ENCODE results near the gene SLC52A3. TPM values are rescaled to one million over a fixed set of nuclear protein-coding genes. Genes with fewer than 3 reads are reported as not detected.

The SLC52A3 gene
- polyA plus RNA-seq, 1 donor from 2014 or later, result not detected

DNA sequence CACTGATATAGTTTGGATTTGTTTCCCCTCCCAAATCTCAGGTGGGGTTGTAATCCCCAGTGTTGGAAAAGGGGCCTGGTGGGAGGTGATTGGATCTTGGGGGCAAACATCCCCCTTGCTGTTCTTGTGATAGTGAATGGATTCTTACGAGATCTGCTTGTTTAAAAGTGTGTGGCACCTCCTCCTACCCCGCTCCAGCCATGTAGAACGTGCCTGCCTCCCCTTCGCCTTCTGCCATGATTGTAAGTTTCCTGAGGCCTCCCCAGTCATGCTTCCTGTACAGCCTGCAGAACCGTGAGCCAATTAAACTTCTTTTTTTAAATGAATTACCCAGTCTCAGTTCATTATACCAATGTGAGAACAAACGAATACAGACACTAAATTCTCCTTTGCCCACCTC is 26.7 kb downstream of the SLC52A3 start:
- H3K4me3 ChIP-seq (ENCODE audit: low read length), result no peak overlapping the region
- H3F3A ChIP-seq (ENCODE audit: insufficient read depth, low read length, poor library complexity, severe bottlenecking), result no peaks in the 10 kb centered on the region
- H4K20me1 ChIP-seq (ENCODE audit: insufficient read depth), result no peaks in the 10 kb centered on the region
- no peak overlapping the region for H3K9ac ChIP-seq (ENCODE audit: low read length)
- no peaks in the 10 kb centered on the region for H3K9me2 ChIP-seq (ENCODE audit: insufficient read depth, low read length)
- no peaks in the 10 kb centered on the region for H3K9me3 ChIP-seq (ENCODE audit: low read length)
- no peak overlapping the region for H2AFZ ChIP-seq (ENCODE audit: low read depth, low read length)
- H3K27ac ChIP-seq (ENCODE audit: low read length), result no peak overlapping the region
- H3K4me2 ChIP-seq (ENCODE audit: low read length), result no peak overlapping the region
- no peaks in the 10 kb centered on the region for H3K36me3 ChIP-seq (ENCODE audit: insufficient read depth, low read length)
- TF ChIP-seq, protein P1, sequence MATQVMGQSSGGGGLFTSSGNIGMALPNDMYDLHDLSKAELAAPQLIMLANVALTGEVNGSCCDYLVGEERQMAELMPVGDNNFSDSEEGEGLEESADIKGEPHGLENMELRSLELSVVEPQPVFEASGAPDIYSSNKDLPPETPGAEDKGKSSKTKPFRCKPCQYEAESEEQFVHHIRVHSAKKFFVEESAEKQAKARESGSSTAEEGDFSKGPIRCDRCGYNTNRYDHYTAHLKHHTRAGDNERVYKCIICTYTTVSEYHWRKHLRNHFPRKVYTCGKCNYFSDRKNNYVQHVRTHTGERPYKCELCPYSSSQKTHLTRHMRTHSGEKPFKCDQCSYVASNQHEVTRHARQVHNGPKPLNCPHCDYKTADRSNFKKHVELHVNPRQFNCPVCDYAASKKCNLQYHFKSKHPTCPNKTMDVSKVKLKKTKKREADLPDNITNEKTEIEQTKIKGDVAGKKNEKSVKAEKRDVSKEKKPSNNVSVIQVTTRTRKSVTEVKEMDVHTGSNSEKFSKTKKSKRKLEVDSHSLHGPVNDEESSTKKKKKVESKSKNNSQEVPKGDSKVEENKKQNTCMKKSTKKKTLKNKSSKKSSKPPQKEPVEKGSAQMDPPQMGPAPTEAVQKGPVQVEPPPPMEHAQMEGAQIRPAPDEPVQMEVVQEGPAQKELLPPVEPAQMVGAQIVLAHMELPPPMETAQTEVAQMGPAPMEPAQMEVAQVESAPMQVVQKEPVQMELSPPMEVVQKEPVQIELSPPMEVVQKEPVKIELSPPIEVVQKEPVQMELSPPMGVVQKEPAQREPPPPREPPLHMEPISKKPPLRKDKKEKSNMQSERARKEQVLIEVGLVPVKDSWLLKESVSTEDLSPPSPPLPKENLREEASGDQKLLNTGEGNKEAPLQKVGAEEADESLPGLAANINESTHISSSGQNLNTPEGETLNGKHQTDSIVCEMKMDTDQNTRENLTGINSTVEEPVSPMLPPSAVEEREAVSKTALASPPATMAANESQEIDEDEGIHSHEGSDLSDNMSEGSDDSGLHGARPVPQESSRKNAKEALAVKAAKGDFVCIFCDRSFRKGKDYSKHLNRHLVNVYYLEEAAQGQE (IDR thresholded peaks at IDR 0.05; ENCODE audit: borderline replicate concordance), result no peak
- TF ChIP-seq RAD21 (conservative IDR thresholded peaks at IDR 0.05), result no peak
- TF ChIP-seq EZH2 (IDR thresholded peaks at IDR 0.05; ENCODE audit: borderline replicate concordance, insufficient read depth, low read length, poor library complexity, severe bottlenecking), result no peak
- no peak for TF ChIP-seq EP300 (conservative IDR thresholded peaks at IDR 0.05; ENCODE audit: poor library complexity, severe bottlenecking)
- no peak for TF ChIP-seq SMC3 (conservative IDR thresholded peaks at IDR 0.05; ENCODE audit: poor library complexity)
- no peak for TF ChIP-seq POLR2AphosphoS5 (IDR thresholded peaks at IDR 0.05)
- no peak for TF ChIP-seq TAF1 (IDR thresholded peaks at IDR 0.05; ENCODE audit: low read depth)
- TF ChIP-seq MXI1 (conservative IDR thresholded peaks at IDR 0.05; ENCODE audit: poor library complexity, severe bottlenecking), result no peak
- TF ChIP-seq, protein P2, sequence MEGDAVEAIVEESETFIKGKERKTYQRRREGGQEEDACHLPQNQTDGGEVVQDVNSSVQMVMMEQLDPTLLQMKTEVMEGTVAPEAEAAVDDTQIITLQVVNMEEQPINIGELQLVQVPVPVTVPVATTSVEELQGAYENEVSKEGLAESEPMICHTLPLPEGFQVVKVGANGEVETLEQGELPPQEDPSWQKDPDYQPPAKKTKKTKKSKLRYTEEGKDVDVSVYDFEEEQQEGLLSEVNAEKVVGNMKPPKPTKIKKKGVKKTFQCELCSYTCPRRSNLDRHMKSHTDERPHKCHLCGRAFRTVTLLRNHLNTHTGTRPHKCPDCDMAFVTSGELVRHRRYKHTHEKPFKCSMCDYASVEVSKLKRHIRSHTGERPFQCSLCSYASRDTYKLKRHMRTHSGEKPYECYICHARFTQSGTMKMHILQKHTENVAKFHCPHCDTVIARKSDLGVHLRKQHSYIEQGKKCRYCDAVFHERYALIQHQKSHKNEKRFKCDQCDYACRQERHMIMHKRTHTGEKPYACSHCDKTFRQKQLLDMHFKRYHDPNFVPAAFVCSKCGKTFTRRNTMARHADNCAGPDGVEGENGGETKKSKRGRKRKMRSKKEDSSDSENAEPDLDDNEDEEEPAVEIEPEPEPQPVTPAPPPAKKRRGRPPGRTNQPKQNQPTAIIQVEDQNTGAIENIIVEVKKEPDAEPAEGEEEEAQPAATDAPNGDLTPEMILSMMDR (IDR thresholded peaks at IDR 0.05; ENCODE audit: poor library complexity, severe bottlenecking), result no peak
- H3K79me2 ChIP-seq (replicated peaks; ENCODE audit: insufficient read depth, low read length), result no peaks in the 10 kb centered on the region
- no peaks in the 10 kb centered on the region for H3K27me3 ChIP-seq (ENCODE audit: insufficient read depth, low read depth, low read length)

DNA sequence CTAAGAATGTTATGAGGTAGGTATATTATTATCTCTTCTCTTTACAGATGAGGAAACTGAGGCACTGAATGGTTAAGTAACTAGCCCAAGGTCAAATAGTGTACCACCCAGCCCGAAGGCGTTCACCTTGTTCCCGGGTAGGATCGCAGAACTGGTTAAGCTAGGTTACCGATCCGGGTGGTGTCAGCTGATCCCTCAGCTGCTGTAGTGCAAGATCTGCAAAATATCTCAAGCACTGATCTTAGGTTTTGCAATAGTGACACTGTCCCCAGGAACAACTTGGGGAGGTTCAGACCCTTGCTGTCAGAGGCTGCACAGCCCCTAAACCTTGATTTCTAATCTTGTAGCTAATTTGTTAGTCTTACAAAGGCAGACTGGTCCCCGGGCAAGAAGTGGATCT is 28.1 kb downstream of the SLC52A3 start:
- Histone ChIP-seq H3K4me3 (ENCODE audit: low read length) (no peak overlapping the region), H4K20me1 (ENCODE audit: insufficient read depth) (no peaks in the 10 kb centered on the region), H3K9ac (ENCODE audit: low read length) (no peak overlapping the region), H3K4me2 (ENCODE audit: low read length) (no peak overlapping the region), H3F3A (ENCODE audit: insufficient read depth, low read length, poor library complexity, severe bottlenecking) (no peaks in the 10 kb centered on the region), H3K79me2 (replicated peaks; ENCODE audit: insufficient read depth, low read length) (no peaks in the 10 kb centered on the region), H2AFZ (ENCODE audit: low read depth, low read length) (no peak overlapping the region), H3K27ac (ENCODE audit: low read length) (no peak overlapping the region), H3K36me3 (ENCODE audit: insufficient read depth, low read length) (no peaks in the 10 kb centered on the region), H3K27me3 (ENCODE audit: insufficient read depth, low read depth, low read length) (no peaks in the 10 kb centered on the region), H3K9me2 (ENCODE audit: insufficient read depth, low read length) (no peaks in the 10 kb centered on the region), H3K9me3 (ENCODE audit: low read length) (no peaks in the 10 kb centered on the region)
- TF ChIP-seq POLR2AphosphoS5 (IDR thresholded peaks at IDR 0.05), result no peak
- TF ChIP-seq RAD21 (conservative IDR thresholded peaks at IDR 0.05), result no peak
- no peak for TF ChIP-seq MXI1 (conservative IDR thresholded peaks at IDR 0.05; ENCODE audit: poor library complexity, severe bottlenecking)

DNA sequence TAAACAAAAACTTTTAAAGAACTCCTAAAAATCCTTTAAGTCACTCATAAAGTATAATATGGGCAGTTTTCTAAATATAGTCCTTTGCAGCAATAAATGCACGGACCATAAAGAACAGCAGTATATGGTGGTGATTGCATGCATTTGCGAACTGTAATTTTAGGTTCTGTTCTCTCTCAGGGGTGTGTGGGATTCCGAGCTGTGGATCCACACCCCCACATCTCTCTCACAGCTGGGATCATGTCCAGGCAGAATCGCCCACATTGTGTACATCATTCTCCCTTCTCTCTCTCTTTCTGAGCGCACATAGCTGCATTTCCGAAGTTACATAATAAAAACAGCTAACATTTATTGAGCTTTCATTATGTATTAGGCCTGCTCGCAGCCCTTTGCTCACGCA is 28.6 kb downstream of the SLC52A3 start:
- Histone ChIP-seq H3K27me3 (ENCODE audit: insufficient read depth, low read depth, low read length) (no peaks in the 10 kb centered on the region), H3K4me3 (ENCODE audit: low read length) (no peak overlapping the region), H3K27ac (ENCODE audit: low read length) (no peak overlapping the region), H3F3A (ENCODE audit: insufficient read depth, low read length, poor library complexity, severe bottlenecking) (no peaks in the 10 kb centered on the region), H4K20me1 (ENCODE audit: insufficient read depth) (no peaks in the 10 kb centered on the region), H3K9me3 (ENCODE audit: low read length) (no peaks in the 10 kb centered on the region), H3K79me2 (replicated peaks; ENCODE audit: insufficient read depth, low read length) (no peaks in the 10 kb centered on the region), H3K9ac (ENCODE audit: low read length) (no peak overlapping the region), H3K36me3 (ENCODE audit: insufficient read depth, low read length) (no peaks in the 10 kb centered on the region), H2AFZ (ENCODE audit: low read depth, low read length) (no peak overlapping the region), H3K4me2 (ENCODE audit: low read length) (no peak overlapping the region), H3K9me2 (ENCODE audit: insufficient read depth, low read length) (no peaks in the 10 kb centered on the region)
- TF ChIP-seq, protein P2 (IDR thresholded peaks at IDR 0.05; ENCODE audit: poor library complexity, severe bottlenecking), result no peak
- TF ChIP-seq EZH2 (IDR thresholded peaks at IDR 0.05; ENCODE audit: borderline replicate concordance, insufficient read depth, low read length, poor library complexity, severe bottlenecking) (no peak), TAF1 (IDR thresholded peaks at IDR 0.05; ENCODE audit: low read depth) (no peak), POLR2AphosphoS5 (IDR thresholded peaks at IDR 0.05) (no peak), SMC3 (conservative IDR thresholded peaks at IDR 0.05; ENCODE audit: poor library complexity) (no peak), RAD21 (conservative IDR thresholded peaks at IDR 0.05) (no peak), MXI1 (conservative IDR thresholded peaks at IDR 0.05; ENCODE audit: poor library complexity, severe bottlenecking) (no peak), EP300 (conservative IDR thresholded peaks at IDR 0.05; ENCODE audit: poor library complexity, severe bottlenecking) (no peak)
- TF ChIP-seq, protein P1 (IDR thresholded peaks at IDR 0.05; ENCODE audit: borderline replicate concordance), result no peak
